Posterior cingulate gyrus (tissue), 11 donors: ENCODE data around the gene RGR.

Source experiments
- DNase-seq, 10 donors: peaks; one replicate each; pipeline versions ENCODE4 v3.0.0 to v3.0.0-alpha.2; 2020 to 2021; ENCODE audit warnings: mixed read lengths in 3 of 10
- intact Hi-C: fragments of 100-400 bp; cut with DNase I; formaldehyde crosslinking; loops from one replicate; pipeline ENCODE4 v1.15.1; 2023

RGR gene

DNA sequence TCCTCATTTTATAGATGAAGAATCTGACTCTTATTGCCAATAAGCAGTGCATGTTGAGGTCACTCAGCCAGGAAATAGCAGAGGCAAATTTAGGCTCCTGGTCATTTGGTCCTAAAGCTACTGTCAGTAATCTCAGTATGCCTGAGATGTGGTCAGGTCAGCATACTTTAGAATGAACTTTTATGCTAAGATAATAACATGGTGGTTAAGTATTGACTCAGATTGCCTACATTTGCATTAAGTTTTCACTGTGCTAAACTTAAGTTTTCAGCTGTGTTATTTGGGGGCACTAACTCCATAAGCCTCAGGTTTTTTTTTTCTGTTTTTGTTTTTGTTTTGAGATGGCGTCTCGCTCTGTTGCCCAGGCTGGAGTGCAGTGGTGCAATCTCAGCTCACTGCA is 47.6 kb downstream of the RGR start:
- DNase-seq, result no peak
- intact Hi-C loops, result no loop called here

- no peak for DNase-seq
- intact Hi-C loops, result no loop called here
Measured at GRCh38 chr10:84293171-84293570, 48.3 kb downstream of the RGR start.

GRCh38 chr10:84293574-84294016 is 48.7 kb downstream of the RGR start:
- peak in 4 of 10 donors; percentile 24 to 84 (median 32) for DNase-seq
- intact Hi-C loops, result no loop called here

- no peak for DNase-seq
- intact Hi-C loops, result no loop called here
Measured at GRCh38 chr10:84294766-84295447, 50.1 kb downstream of the RGR start.

DNA sequence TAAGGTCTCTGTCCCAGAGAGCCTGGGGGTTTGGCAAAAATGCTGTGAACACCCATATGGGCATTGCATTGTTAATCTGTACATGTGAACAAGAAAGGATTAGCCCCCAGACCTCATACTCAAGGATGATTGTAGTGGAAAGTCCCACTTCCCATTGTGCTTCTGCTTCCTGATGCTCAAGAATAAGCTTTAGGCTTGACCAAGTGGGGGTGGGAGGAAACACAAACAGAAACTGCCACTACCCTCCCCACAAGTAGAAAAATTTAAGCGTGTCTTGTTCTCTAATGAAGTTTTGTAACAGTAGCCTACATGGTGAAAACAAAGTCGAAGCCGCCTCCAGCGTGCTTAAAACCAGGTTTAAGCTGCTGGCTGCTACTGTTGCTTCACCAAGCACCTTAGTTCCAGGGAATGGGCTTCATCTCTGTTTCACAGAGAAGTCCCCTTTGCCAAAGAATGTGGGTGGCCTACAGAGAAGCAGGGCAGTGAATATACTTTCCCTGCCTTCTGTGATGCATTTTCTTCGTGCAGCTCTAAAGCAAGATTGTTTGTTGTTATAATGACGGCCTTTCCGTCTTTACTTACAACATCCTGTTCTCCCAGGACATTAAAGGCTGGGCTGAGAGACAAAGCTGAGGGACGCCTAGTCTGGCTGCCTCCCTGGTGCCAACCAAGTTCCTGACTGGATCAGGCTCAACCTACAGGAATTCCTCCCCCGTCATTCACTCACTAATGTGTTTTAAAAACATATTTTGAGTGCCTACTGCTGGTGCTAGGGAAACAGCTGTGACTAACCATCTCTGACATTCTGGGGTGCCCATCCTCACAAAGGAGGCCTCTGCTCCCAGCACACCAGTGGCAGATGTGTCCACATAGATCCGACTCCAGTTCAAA is 51.5 kb downstream of the RGR start:
- intact Hi-C loops, result no loop called here
- peak in 4 of 10 donors; percentile 6 to 86 (median 58) for DNase-seq

DNA sequence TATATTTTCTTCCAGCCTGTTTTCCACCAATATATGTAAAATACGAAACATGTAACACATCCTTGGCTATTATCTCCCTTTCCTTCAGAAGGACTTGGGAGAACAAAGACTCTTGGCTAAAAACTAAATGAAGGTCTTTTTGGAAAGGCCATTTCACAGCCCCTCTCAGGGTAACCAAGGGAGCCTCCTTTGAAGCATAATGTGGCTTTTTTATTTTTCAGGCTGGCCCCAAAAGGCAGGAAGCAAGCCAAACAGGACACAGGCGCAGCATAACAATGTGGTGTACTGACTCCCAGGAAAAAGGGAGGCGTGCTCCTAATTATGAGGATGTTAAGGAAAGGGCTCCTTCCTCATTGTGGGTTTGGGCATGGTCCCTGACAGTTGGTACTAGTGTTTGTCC is 53.2 kb downstream of the RGR start:
- no peak for DNase-seq
- intact Hi-C loops, result no loop called here

GRCh38 chr10:84302223-84302622 is 57.4 kb downstream of the RGR start:
- intact Hi-C loops, result no loop called here
- no peak for DNase-seq

DNA sequence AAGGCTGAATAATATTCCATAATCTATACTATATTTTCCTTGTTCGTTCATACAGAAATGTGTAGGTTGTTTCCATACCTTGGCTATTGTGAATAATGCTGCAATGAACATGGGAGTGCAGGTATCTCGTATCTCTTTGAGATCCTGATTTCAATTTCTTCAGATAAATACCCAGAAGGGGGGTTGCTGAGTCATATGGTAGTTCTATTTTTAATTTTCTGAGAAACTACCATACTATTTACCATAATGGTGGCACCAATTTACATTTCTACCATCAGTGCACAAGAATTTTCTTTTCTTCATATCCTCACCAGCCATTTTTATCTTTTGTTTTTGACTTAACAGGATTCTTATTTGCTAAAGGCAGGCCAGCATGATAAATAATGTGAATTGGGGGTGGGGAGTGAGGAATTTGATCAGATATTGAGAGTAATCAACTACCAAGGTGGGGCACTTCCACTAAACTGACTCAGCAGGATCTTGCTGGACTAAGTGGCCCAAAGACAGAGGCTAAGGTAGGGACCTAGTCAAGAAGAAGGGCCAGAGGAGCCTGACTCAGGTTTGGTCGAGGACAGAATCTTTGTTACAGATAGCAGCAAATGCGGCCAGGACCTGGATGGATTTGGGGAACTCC is 62.0 kb downstream of the RGR start:
- no peak for DNase-seq
- intact Hi-C loops, result no loop called here

DNA sequence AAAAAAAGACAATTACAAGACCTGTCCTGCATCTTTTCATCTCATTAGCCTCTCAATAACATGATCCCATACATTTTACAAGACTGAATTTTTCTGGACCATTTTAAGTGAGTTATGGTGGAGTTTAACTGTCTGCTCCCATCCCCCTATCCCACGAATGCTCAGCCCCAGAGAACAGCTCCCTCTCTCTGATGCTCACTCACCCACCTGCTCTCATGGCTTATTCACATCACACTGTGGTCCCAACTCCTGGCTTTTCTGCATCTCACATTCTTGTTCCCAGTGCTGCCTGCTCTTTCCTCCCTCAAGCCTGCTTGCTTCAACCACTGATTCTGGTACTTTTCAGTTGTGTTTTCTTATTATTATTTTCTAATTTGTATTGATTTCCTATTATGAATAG is 63.2 kb downstream of the RGR start:
- DNase-seq, result no peak
- intact Hi-C loops, result no loop called here

DNA sequence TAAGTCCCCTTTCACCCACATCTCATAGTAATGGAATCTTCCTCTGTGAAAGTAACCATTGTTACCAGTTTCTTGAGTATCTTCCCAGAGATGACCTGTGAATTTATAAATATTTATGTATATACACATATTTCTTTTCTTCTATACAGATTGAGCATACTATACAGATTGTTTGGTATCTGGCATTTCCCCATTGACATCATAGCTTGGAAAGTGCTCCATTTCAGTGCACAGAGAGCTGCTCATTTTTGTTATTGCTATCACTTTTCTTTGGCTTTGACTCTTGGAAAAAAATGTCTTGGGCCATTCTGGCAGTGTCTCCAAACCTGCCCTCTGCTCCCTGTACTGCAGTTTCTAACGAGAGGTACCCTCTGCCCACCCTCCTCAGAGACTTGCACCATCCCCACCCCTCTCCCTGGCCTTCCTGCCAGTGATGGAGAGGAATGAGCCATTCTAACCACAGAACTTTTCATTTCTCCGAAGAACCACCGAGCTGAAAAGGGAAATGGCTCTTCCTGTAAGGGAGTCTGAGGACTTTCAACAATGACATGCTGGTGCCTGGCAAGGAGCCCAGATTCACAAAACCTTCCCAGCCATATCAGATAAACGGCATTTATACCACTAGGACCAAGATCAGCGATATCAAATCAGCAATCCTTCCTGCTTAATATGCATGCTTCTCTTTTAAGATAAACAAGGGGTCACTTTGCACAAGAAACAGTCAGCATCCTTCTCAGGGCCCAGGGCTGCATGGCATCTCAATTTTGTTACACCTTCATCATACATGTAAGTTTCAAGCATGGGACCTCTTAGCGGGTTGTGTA is 63.8 kb downstream of the RGR start:
- peak in 2 of 10 donors; percentile 15 to 27 for DNase-seq
- intact Hi-C loops, result no loop called here
